ENCODE results near the gene RAD17. TPM values are rescaled to one million over a fixed set of nuclear protein-coding genes. Genes with fewer than 3 reads are reported as not detected.
"Not testable (repeated sequence)": the region's sequence is repeated elsewhere in the genome, so short reads cannot be mapped to it uniquely, and the experiment has no call there.

RAD17 gene
- total RNA-seq, 1 donor from 2014 or later, result 37.5 TPM

- Mint-ChIP-seq H3K4me3 (ENCODE audit: unreplicated experiment) (no peak overlapping the region), H3K9me3 (ENCODE audit: unreplicated experiment) (peaks cover 5% of the 10 kb centered on the region), H3K4me1 (ENCODE audit: low read depth, unreplicated experiment) (peaks cover 3% of the 10 kb centered on the region), H3K27ac (ENCODE audit: unreplicated experiment) (no peak overlapping the region), H3K36me3 (ENCODE audit: unreplicated experiment) (no peaks in the 10 kb centered on the region), H3K27me3 (ENCODE audit: unreplicated experiment) (peaks cover 8% of the 10 kb centered on the region)
- no peak for DNase-seq
- no peak for TF ChIP-seq CTCF (IDR thresholded peaks at IDR 0.05; ENCODE audit: partially characterized antibody, unreplicated experiment)
These were observed 48.9 kb downstream of the RAD17 start for GRCh38 chr5:69418554-69418953.

GRCh38 chr5:69431424-69432303 is 62.0 kb downstream of the RAD17 start:
- no peak for TF ChIP-seq CTCF (IDR thresholded peaks at IDR 0.05; ENCODE audit: partially characterized antibody, unreplicated experiment)
- H3K27ac Mint-ChIP-seq (ENCODE audit: unreplicated experiment), result no peak overlapping the region
- no peaks in the 10 kb centered on the region for H3K9me3 Mint-ChIP-seq (ENCODE audit: unreplicated experiment)
- H3K36me3 Mint-ChIP-seq (ENCODE audit: unreplicated experiment), result no peaks in the 10 kb centered on the region
- H3K4me1 Mint-ChIP-seq (ENCODE audit: low read depth, unreplicated experiment), result no peaks in the 10 kb centered on the region
- DNase-seq, result no peak
- no peak overlapping the region for H3K4me3 Mint-ChIP-seq (ENCODE audit: unreplicated experiment)
- H3K27me3 Mint-ChIP-seq (ENCODE audit: unreplicated experiment), result no peaks in the 10 kb centered on the region

GRCh38 chr5:69432412-69433206 is 63.0 kb downstream of the RAD17 start:
- Mint-ChIP-seq H3K36me3 (ENCODE audit: unreplicated experiment) (no peaks in the 10 kb centered on the region), H3K27me3 (ENCODE audit: unreplicated experiment) (no peaks in the 10 kb centered on the region), H3K27ac (ENCODE audit: unreplicated experiment) (no peak overlapping the region)

GRCh38 chr5:69435276-69435884 is 65.8 kb downstream of the RAD17 start:
- H3K9me3 Mint-ChIP-seq (ENCODE audit: unreplicated experiment); H3K27me3 Mint-ChIP-seq (ENCODE audit: unreplicated experiment); H3K4me1 Mint-ChIP-seq (ENCODE audit: low read depth, unreplicated experiment); H3K27ac Mint-ChIP-seq (ENCODE audit: unreplicated experiment); DNase-seq; H3K4me3 Mint-ChIP-seq (ENCODE audit: unreplicated experiment); H3K36me3 Mint-ChIP-seq (ENCODE audit: unreplicated experiment): not testable (repeated sequence)

More at GRCh38 chr5:69432412-69433206, 63.0 kb downstream of the RAD17 start:
- no peak for TF ChIP-seq CTCF (IDR thresholded peaks at IDR 0.05; ENCODE audit: partially characterized antibody, unreplicated experiment)
- no peaks in the 10 kb centered on the region for H3K4me1 Mint-ChIP-seq (ENCODE audit: low read depth, unreplicated experiment)
- H3K9me3 Mint-ChIP-seq (ENCODE audit: unreplicated experiment), result no peaks in the 10 kb centered on the region
- H3K4me3 Mint-ChIP-seq (ENCODE audit: unreplicated experiment), result no peak overlapping the region
- no peak for DNase-seq

- Mint-ChIP-seq H3K4me3 (ENCODE audit: unreplicated experiment) (no peak overlapping the region), H3K36me3 (ENCODE audit: unreplicated experiment) (no peaks in the 10 kb centered on the region), H3K27ac (ENCODE audit: unreplicated experiment) (no peak overlapping the region), H3K27me3 (ENCODE audit: unreplicated experiment) (no peaks in the 10 kb centered on the region), H3K9me3 (ENCODE audit: unreplicated experiment) (no peaks in the 10 kb centered on the region), H3K4me1 (ENCODE audit: low read depth, unreplicated experiment) (no peaks in the 10 kb centered on the region)
- no peak for TF ChIP-seq CTCF (IDR thresholded peaks at IDR 0.05; ENCODE audit: partially characterized antibody, unreplicated experiment)
- no peak for DNase-seq
These were observed 74.6 kb downstream of the RAD17 start for GRCh38 chr5:69444127-69444754.
